ENCODE data around the gene DRAXIN.

GRCh38 chr1:11752359-11753088 lies 61.0 kb downstream of the DRAXIN start:
- TF ChIP-seq CTCF (IDR thresholded peaks at IDR 0.05; ENCODE audit: borderline replicate concordance, extremely low read depth, low read length, poor library complexity, severe bottlenecking) (no peak), EZH2 (IDR thresholded peaks at IDR 0.05; ENCODE audit: borderline replicate concordance, low read depth, low read length, severe bottlenecking) (no peak)
